K562 (cell line): ENCODE results near the gene RPS6KA4. TPM values are rescaled to one million over a fixed set of nuclear protein-coding genes. Genes with fewer than 3 reads are reported as not detected.
A peak's percentile ranks its signal among the peaks of the same experiment; 100 is the strongest.

ENCODE experiments used
- ELK3 ChIP-seq: fragments of 450-650 bp; formaldehyde crosslinking; IDR thresholded peaks from 2 replicates; pipeline ENCODE4 v1.4.0; 2020; ENCODE audit warnings: mild to moderate bottlenecking
- GABPB1 ChIP-seq: sonication (generic); formaldehyde crosslinking; IDR thresholded peaks from 2 replicates; pipeline ENCODE4 v1.8.0; 2022; ENCODE audit warnings: mild to moderate bottlenecking, missing genetic modification reagents
- IRF9 ChIP-seq: fragments of 450-650 bp; IDR thresholded peaks from 2 replicates; pipeline ENCODE4 v1.6.1; 2016; ENCODE audit warnings: missing biosample characterization, missing genetic modification characterization
- KLF6 ChIP-seq: fragments of 250-450 bp; sonication (Bioruptor Pico); IDR thresholded peaks from 2 replicates; pipeline ENCODE4 v1.4.0; 2020; ENCODE audit warnings: mild to moderate bottlenecking, moderate library complexity, borderline replicate concordance
- MEF2A ChIP-seq: IDR thresholded peaks from 2 replicates; pipeline ENCODE4 v1.6.1; 2011; ENCODE audit warnings: low read depth, mild to moderate bottlenecking, low read length, moderate library complexity; ENCODE audit not compliant: control insufficient read depth
- SMAD1 ChIP-seq: fragments of 150-350 bp; IDR thresholded peaks from 2 replicates; pipeline ENCODE4 v1.6.1; 2014; ENCODE audit warnings: low read length, low read depth; ENCODE audit not compliant: partially characterized antibody
- TAF7 ChIP-seq: fragments of 450-650 bp; IDR thresholded peaks from 2 replicates; pipeline ENCODE4 v1.6.1; 2016; ENCODE audit warnings: missing genetic modification characterization, missing compliant biosample characterization
- ZBTB12 ChIP-seq: fragments of 250-450 bp; sonication (Bioruptor Pico); IDR thresholded peaks from 2 replicates; pipeline ENCODE4 v1.4.0; 2020
- ZNF224 ChIP-seq: sonication (generic); formaldehyde crosslinking; IDR thresholded peaks from 2 replicates; pipeline ENCODE4 v1.8.0; 2022; ENCODE audit warnings: mild to moderate bottlenecking, missing genetic modification reagents
- ZNF274 ChIP-seq: IDR thresholded peaks from 2 replicates; pipeline ENCODE4 v1.6.1; 2011; ENCODE audit warnings: low read depth, mild to moderate bottlenecking, low read length, moderate library complexity, borderline replicate concordance
- polyA plus RNA-seq, 8 experiments: library from polyadenylated mRNA; depleted of rRNA in 4 of 8; stranded (reverse) in 5 of 8; unstranded in 3 of 8; fragments of >200 nt; fragmentation: Nextera tagmentation in 2 of 8; fragmentation: Illumina TruSeq in 1 of 8; extraction: Ambion mirVana in 2 of 8; extraction: Trizol in 1 of 8; gene quantifications; 2 replicates each; pipeline versions ENCODE4 v1.2.1 to v1.2.3, GENCODE V29; 2011 to 2014; ENCODE audit warnings: inconsistent platforms in 1 of 8, missing spikeins in 1 of 8
- total RNA-seq, 7 experiments: library from RNA; depleted of rRNA in 6 of 7; stranded (reverse); fragments of >200 nt in 6 of 7; fragmentation: Illumina TruSeq in 2 of 7; extraction: Trizol in 2 of 7; gene quantifications; 2 replicates each; pipeline versions ENCODE4 v1.2.1 to v1.2.3, GENCODE V29; 2011 to 2021; ENCODE audit warnings: low replicate concordance in 1 of 7
- TF ChIP-seq, protein P1 (sequence below): sonication (generic); formaldehyde crosslinking; IDR thresholded peaks from 2 replicates; pipeline ENCODE4 v1.8.1; 2023; ENCODE audit warnings: missing genetic modification reagents, mild to moderate bottlenecking, borderline replicate concordance
- TF ChIP-seq, protein P2 (sequence below), 2 experiments: fragments of 450-650 bp in 1 of 2; sonication (generic) in 1 of 2; formaldehyde crosslinking in 1 of 2; IDR thresholded peaks in 1 of 2; conservative IDR thresholded peaks in 1 of 2; 2 replicates each; pipeline versions ENCODE4 v1.6.1 to v1.8.1; 2016 to 2023; ENCODE audit warnings: mild to moderate bottlenecking in 2 of 2, moderate library complexity in 2 of 2, inconsistent platforms in 1 of 2, missing genetic modification reagents in 1 of 2
- TF ChIP-seq, protein P3 (sequence below), 2 experiments: IDR thresholded peaks; 2 replicates each; pipeline ENCODE4 v1.6.1; 2011; ENCODE audit warnings: borderline replicate concordance in 1 of 2, control low read depth in 1 of 2, low read depth in 1 of 2, low read length in 1 of 2, mild to moderate bottlenecking in 1 of 2, mixed read lengths in 1 of 2, moderate library complexity in 1 of 2; ENCODE audit not compliant: insufficient read depth in 1 of 2, insufficient read length in 1 of 2, poor library complexity in 1 of 2, severe bottlenecking in 1 of 2; ENCODE audit errors: extremely low read depth in 1 of 2

The RPS6KA4 gene
- total and polyA plus RNA-seq, 9 of the 15 experiments (the other 6 are each of a cell fraction or from before 2014, with no cell fraction given), result 0.15 to 23.8 (median 9.8) TPM

GRCh38 chr11:64334764-64335735, 23.9 kb upstream of the RPS6KA4 start (continued):
- peak; percentile 92 for TF ChIP-seq IRF9 (tag)
- TF ChIP-seq KLF6 (CRISPR knock-in tag), result peak; percentile 56; the same call in 1 of the 2 replicates
- peak; percentile 87 for TF ChIP-seq SMAD1
- peak; percentile 75; the same call in 1 of the 2 replicates for TF ChIP-seq ZNF274
- TF ChIP-seq MEF2A, result peak; percentile 26; the same call in 1 of the 2 replicates
- TF ChIP-seq, protein P1, sequence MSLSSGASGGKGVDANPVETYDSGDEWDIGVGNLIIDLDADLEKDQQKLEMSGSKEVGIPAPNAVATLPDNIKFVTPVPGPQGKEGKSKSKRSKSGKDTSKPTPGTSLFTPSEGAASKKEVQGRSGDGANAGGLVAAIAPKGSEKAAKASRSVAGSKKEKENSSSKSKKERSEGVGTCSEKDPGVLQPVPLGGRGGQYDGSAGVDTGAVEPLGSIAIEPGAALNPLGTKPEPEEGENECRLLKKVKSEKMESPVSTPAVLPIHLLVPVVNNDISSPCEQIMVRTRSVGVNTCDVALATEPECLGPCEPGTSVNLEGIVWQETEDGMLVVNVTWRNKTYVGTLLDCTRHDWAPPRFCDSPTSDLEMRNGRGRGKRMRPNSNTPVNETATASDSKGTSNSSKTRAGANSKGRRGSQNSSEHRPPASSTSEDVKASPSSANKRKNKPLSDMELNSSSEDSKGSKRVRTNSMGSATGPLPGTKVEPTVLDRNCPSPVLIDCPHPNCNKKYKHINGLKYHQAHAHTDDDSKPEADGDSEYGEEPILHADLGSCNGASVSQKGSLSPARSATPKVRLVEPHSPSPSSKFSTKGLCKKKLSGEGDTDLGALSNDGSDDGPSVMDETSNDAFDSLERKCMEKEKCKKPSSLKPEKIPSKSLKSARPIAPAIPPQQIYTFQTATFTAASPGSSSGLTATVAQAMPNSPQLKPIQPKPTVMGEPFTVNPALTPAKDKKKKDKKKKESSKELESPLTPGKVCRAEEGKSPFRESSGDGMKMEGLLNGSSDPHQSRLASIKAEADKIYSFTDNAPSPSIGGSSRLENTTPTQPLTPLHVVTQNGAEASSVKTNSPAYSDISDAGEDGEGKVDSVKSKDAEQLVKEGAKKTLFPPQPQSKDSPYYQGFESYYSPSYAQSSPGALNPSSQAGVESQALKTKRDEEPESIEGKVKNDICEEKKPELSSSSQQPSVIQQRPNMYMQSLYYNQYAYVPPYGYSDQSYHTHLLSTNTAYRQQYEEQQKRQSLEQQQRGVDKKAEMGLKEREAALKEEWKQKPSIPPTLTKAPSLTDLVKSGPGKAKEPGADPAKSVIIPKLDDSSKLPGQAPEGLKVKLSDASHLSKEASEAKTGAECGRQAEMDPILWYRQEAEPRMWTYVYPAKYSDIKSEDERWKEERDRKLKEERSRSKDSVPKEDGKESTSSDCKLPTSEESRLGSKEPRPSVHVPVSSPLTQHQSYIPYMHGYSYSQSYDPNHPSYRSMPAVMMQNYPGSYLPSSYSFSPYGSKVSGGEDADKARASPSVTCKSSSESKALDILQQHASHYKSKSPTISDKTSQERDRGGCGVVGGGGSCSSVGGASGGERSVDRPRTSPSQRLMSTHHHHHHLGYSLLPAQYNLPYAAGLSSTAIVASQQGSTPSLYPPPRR (CRISPR knock-in tag), result peak; percentile 95; the same call in 1 of the 2 replicates
- TF ChIP-seq ZBTB12 (CRISPR knock-in tag), result peak; percentile 41; the same call in 1 of the 2 replicates
- peak; percentile 72; the same call in 1 of the 2 replicates for TF ChIP-seq GABPB1 (CRISPR knock-in tag)
- no peak for TF ChIP-seq ZNF224
- TF ChIP-seq, protein P2, sequence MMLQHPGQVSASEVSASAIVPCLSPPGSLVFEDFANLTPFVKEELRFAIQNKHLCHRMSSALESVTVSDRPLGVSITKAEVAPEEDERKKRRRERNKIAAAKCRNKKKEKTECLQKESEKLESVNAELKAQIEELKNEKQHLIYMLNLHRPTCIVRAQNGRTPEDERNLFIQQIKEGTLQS (IDR thresholded peaks at IDR 0.05), result peak; percentile 99
- TF ChIP-seq, protein P2 (CRISPR knock-in tag; conservative IDR thresholded peaks at IDR 0.05), result peak; percentile 96
- no peak for TF ChIP-seq ELK3 (CRISPR knock-in tag)
- TF ChIP-seq, protein P3, sequence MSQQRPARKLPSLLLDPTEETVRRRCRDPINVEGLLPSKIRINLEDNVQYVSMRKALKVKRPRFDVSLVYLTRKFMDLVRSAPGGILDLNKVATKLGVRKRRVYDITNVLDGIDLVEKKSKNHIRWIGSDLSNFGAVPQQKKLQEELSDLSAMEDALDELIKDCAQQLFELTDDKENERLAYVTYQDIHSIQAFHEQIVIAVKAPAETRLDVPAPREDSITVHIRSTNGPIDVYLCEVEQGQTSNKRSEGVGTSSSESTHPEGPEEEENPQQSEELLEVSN (IDR thresholded peaks at IDR 0.05; ENCODE audit: borderline replicate concordance in 1 of 2, extremely low read depth in 1 of 2, insufficient read depth in 1 of 2, insufficient read length in 1 of 2, low read depth in 1 of 2, low read length in 1 of 2, poor library complexity in 1 of 2, severe bottlenecking in 1 of 2), result peak; percentile 45 to 62
- no peak for TF ChIP-seq TAF7 (tag)
